NCI-H187 (cell line): ENCODE results near the gene CSTPP1.
A peak's percentile ranks its signal among the peaks of the same experiment; 100 is the strongest.
"Not testable (repeated sequence)": the region's sequence is repeated elsewhere in the genome, so short reads cannot be mapped to it uniquely, and the experiment has no call there.

Experiments
- DNase-seq, 2 experiments: peaks; one replicate each; lab custom pipeline; 2025; lab: John Stamatoyannopoulos, UW

The CSTPP1 gene

DNA sequence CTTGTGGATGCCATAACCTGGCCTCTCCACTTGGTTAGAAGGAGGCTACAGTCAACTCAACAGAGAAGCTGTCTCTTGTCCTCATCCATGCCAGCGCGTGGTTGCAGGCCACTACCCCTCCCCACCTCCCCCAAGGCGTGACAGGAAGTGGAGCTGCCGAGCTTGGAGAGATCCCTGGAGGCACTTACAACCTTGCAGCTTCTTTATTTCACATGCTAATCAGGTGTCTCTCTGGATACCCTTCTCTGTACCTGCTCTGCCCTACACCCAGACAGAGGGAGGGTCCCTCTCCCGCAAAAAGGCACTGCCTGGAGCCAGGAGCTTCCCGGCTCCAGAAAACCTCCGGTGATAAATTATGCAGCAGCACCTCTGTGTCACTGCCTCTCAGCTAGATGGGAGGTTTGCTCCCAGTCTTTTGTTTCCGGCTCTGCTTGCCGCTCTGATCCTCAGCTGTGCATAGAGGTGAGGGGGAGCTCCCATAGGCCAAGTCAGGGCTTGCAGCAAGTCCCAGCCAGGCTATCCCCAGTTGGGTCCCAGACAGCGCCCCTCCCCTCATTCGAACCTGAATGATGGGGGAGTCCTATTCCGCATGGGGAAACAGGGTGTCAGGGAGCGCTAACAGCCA, 23.9 kb upstream of the CSTPP1 start:
- peak; percentile 69 to 76 for DNase-seq

DNA sequence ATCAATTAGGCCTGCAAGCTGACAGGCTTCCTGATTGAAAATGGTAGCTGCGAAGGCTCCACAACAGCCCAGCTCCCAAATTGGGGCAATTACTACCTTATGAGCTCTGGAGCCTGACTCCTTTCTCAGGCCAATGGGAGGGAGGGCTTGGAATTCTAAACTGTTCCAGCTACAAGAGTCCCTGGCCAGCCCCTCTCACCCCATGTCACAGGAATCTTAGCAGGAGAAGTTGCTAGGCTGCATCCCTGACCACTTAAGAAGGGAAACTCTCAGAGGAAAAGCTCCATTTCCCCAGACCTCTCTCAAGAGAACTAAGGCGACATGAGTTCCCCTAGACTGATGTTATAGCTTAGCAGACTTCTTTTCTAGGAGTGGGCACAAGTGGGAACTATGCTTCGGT, 23.1 kb upstream of the CSTPP1 start:
- DNase-seq: no peak

DNA sequence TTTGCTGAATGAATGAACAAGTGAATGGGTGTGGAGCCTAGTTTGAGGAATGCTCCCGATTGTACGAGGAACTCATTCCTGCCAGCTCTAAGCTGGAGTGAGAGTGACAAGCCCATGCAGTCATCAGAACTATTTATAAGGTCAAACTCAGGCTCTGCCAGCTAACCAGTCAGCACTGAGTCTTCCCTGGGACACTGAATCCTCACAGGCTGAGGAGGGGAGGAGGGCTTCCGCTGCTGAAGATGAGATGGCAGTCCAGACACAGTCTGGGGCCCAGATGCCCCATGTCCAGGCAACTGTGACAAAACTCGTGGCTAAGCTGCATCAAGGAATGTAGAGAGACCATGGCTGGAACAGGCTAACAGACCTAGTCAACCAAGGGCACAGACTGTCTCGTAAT, 22.2 kb upstream of the CSTPP1 start:
- no peak for DNase-seq

DNA sequence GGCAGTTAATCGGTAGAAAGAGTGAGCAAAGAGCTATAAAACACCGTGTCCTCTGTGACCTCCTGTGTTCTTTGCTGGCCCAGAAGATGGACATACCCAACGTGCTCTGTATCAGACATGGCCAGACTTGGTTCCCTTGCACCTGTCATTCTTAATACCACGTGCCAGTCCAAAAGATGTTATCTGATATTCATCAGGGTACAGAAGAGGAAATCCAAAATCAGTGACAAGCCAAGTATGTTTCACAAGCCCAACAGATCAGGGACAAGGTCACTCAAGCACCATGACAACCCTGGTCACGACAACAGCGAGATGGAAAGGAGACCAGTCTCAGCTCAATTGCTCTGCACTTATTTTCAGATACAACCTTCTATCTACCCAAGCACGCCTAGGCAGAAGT, 21.7 kb upstream of the CSTPP1 start:
- no peak for DNase-seq

DNA sequence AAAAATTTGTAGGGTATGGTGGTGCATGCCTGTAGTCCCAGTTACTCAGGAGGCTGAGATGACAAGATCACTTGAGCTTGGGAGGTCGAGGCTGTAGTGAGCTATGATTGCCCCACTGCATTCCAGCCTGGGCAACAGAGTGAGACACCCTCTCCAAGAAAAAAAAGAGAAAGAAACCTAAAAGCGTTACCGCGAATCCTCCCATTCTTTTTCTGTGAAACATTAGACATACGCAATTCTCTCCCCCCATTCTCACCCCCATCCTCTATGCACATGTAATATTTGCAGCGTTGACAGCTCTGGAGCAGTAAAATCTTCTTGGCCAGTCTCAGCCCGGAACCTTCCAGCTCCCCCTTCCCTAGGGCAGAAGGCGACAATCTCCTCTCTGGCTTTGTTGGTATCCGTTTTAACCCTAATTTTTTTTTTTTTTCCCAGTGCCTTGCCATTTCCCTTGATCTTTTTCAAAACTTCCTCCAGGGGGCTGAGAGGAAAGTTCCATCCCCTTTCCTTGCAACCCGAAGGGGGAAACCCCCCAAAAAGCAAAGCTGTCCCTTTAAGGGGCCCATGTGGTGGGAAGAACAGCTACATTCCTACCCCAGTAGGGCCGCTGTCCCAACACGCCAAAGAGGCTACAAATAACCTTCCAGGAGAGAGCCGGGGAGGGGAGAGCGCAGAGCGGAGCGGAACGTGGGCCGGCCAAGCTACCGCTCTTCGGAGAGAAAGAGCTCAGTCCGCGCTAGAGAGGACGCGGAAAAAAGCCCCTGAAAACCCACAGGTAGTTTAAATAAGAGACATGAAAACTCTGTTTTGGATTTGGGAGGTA, 20.1 kb upstream of the CSTPP1 start:
- DNase-seq: no peak

DNA sequence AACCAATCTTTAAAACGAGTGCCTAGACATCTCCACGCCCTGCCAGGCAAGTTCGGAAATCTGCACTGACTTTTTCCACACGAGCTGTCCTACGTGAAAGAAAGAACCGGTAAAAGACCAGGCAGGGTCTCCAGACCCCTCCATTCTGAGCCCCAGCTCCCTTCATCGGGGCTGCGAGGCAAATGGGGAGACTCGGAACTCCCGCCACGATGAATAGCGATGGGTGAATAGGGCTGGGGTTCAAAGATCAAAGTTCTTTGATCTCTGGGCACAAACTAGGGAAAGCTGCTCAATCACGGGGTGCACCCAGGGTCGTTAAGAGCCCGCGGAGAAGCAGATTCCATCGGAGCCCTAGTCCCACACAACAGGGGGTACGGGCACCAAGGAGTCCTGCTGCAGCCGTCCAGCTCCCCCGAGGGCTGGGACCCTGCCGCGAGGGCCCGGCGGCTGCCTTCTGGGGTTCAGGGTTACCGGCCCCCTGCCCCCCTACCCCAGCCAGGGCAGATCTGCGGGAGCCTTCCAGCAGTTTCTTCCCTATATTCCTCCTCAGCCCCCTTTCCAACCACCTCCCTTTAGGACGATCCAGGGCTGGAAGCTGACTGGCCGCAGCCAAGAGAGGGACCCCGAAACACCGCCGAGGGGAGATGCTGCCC, 19.3 kb upstream of the CSTPP1 start:
- no peak for DNase-seq

DNA sequence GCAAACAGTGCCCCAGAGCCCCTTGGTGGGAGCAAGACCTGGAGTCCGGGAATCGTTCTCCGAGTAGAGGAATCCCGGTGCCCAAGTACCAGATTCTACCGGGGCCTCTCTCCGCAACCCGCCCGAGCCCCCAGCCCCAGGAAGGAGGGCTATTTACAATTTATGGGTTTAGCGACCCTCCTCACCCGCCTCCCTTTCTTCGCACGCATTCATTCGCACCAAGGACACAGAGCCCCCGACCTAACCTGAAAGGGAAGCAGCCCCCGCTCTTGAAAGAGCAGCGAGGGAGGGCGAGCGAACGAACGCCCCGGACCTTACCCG, 18.8 kb upstream of the CSTPP1 start:
- DNase-seq: no peak

DNA sequence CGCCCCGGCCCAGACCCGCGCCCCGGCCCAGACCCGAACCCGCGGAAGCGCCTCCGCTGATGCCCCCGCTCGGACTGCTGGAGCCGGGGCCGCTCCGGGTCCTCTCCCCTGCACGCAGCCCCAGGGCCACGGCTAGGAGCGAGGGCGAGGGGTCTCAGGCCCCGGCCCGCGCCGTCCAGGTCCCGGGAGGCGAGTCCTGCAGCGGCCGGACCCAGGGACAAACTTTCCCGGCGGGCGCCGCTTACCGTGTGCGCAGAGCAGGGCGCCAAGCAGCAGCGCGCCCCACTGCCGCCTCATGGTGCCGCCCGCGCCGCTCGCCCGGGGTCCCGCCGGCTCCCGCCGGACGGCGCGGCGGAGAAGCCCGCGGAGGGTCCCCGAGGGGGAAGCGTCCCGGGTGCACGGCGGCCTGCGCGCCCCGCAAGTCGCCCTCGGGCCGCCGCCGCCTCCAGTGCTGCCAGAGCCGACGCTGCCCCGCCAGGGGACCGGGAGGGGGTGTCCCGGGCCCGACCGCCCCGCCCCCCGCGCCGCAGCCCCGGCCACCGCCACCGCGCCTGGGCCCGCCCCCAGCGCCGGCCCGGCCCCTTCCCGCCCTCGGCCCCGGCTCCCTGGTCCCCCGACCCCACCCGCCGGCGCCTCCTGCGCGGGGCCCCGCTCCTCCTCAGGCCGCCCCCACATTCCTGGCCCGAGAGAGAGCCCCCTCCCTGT, 18.3 kb upstream of the CSTPP1 start, which contains the start of gene LRP4:
Gene LRP4, minus strand, starts transcription at position 468 of the 705 bp plus-strand sequence. Its CDS starts 171 bp downstream, at position 297.
- no peak for DNase-seq

DNA sequence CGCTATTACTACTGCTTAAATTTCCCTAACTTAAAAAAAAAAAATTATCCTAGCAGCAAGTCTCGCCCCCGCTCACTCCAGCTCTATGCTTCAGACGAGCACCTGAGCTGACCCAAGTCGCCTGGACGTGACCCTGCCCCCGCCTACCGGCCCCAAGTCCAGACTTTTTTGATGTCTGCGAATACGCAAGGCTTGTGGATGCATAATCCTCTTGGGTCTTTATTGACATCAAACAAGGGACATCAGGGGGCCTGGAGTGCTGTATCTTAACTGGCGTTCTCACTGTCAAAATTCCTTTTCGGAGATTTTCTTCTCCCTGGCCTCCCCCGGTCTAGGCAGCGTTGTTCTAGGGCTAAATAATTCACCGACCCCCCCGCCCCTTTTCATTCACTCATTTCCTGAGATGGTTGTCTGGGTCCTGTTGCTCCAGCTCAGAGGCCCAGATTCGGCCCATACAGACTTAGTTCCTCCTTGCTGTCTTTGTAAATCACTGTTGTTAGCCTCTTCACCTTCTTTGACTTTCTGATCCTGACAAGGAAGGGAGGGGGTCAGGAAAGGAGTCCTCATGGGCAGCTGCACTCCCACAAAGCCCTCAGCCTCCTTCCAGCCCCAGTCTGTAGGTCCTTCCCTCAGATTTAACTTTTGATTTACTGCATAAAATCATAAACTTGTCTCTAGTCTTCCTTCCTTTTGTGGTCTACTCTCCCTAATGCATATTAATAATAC, 17.6 kb upstream of the CSTPP1 start:
- no peak for DNase-seq

DNA sequence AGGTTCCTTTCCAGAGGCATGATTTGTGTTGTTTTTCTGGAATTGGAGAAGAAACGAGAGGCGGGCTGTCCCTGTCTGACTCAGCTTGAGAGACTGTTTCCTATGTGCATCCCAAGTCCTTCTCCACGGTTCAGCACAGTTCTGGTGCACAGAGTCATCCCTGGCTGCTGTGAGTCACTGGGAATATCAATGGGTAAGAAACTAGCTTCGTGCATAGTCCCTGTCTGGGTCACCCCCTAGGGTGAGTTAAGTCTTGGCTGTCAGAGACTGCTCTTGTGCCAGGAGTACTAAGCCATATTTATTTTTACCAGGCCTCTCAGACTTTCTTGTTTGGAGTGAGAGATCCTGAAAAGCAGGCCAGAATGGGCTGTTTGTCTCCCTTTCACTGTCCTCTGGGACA, 15.8 kb upstream of the CSTPP1 start:
- DNase-seq: no peak

DNA sequence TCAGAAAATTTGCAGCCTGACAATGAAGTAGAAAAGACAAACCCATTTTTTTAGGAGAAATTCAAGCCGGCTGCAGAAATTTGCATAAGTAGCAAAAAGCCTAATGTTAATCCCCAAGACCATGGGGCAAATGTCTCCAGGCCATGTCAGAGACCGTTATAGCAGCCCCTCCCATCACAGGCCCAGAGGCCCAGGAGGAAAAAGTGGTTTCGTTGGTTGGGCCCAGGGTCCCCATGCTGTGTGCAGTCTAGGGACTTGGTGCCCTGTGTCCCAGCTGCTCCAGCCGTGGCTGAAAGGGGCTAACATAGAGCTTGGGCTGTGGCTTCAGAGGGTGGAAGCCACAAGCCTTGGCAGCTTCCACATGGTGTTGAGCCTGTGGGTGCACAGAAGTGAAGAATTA, 8.6 kb upstream of the CSTPP1 start:
- not testable (repeated sequence) for DNase-seq

DNA sequence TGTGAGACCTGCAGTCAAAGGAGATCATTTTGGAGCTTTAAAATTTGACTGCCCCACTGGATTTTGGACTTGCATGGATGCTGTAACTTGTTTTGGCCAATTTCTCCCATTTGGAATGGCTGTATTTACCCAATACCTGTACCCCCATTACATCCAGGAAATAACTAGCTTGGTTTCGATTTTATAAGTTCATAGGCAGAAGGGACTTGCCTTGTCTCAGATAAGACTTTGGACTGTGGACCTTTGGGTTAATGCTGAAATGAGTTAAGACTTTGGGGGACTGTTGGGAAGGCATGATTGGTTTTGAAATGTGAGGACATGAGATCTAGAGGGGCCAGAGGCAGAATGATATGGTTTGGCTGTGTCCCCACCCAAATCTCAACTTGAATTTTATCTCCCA, 7.9 kb upstream of the CSTPP1 start:
- not testable (repeated sequence) for DNase-seq

DNA sequence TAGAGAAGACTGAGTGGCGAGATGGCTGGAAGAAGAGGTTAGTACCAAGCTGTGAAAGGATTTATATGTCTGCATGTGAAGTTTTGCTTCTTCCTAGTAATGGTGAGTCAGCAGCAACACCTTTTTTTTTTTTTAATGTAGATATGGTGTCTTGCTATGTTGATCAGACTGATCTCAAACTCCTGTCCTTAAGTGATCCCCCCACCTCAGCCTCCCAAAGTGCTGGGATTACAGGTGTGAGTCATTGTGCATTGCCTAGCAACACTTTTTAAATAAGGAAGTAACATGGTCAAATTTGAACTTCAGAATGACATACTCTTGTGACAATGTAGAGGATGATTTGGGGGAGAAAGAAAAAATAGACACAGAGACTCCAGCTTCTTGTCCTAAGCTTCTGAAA, 6.5 kb upstream of the CSTPP1 start:
- no peak for DNase-seq

DNA sequence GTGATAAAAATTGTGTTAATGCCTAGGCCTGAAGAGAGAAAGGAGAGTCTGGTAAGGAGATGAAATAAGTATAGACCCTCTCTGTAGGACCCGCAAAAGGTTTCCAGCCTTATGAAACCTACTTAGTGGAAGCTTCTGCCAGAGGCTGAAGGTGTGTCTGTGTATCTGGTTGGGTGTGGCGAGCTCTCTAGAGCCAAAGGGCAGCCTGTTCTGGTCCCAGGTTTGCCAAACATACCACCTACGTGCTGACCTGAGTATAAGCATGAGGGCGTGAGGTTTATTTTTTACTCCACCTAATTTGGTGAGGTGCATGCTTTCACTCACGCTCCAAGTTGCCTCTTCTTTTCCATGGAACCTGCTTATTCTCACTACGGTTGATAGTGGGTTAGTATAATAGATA, 5.6 kb downstream of the CSTPP1 start:
- no peak for DNase-seq

DNA sequence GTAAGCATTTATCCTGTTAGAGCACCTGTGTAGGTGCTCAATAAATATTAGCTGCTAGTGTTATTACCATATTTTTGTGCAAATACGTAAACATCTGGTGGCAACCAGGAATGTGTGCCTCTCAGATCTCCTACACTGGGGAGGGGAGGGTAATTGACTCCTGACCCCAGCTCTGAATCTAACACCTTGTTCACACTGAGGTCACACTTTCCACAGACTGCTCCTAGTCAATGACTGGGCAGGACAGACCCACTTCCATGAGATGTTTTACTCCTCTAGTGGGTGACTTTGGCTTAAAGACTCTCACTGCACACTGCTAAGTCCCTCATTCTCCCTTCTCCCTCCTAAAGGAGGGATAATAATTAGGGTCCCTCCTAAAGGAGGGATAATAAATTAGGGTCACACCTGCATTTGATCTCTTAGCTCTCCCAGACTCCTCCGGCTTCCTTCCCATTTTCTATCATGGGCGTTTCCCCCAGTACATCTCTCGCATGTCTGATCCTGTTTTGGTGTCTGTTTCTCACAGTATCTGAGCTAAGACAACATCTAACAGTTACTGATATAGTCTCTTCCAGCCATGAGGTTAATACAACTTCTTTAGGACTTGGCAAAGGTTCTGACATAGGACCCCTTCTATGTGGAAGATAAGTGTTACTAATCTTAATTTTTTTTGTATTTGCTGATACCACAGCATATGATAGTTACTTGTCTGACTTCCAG, 8.0 kb downstream of the CSTPP1 start:
- no peak for DNase-seq

DNA sequence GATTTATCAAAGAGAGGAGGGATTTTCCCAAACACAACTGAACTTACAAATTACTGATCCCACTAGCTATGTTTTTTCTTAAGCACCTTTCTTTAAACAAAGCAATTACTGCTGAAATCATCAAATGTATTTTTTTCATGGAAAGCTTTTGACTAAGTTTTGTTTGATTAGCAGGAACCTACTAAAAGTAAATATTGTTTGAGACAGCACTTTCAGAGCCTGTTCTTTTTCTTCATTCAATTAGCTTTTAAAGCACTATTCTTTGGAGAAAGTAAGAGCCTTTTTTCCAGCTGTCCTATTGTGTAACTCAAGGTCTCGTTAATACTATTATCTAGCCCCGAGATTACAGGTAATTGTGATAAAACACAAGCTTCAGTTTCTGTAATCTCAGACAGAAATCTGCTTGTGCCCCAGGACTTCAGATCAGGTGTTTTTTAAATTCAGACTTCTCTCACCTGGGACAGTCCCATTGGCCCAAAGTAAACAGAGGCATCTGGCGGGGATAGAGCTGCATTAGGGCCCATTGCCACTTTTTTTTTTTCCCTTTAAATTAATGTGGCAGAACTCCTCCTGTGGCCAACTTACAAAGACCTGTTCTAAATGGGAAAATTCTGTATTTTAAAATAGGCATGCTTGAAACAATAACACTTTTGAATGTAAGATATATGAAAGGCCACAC, 11.0 kb downstream of the CSTPP1 start:
- DNase-seq: no peak

DNA sequence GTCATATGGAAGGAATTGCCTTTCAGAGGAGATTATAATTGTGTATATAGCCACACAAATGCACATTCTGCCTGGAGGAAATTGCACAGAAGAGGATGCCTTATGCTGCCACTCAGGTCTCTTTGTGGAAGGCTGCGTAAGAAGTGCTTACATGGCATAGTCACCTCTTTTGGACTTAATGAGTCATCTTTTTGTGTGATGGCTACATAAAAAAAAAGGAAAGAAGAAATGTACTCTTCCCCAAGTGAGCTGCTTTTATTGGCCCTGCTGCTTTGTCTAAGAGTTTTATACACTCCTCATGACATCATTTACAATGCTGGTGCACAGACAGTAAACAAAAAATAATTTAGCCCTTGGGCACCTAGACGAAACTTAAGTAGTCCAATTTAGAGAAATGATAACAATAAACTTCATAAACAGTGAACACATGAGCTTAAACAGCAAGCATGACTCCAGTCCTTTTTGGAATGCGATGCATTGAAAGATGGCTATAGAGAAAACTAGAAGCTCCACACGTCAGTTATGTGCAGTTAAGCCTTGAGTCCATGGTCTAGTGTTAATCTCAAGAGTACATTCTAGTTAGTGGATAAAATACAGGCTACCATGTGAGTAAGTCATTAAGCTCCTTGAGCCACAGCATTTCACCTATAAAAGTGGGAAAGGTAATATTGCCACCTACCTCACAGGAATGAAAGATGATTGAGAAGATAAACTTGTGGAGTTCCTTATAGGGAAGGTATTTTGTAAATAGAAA, 12.0 kb downstream of the CSTPP1 start:
- no peak for DNase-seq

DNA sequence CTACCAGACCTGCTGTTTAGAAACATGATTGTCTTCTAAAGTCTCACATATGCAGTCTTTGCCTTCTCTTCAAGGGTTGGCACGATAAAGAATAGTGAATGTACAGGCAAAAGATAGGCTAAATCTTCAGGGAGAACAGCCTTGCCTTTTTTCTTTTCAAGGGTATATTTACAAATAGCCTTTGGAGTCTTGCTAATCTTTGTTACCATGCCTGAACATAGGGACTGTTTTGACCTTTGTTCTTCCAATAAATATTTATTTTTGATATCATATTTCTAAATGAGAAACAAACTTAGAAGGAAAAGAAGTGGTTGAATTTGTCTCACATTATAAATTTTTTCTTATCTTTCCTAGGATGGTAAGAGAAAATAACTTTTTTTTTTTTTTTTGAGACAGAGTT, 12.7 kb downstream of the CSTPP1 start:
- no peak for DNase-seq

DNA sequence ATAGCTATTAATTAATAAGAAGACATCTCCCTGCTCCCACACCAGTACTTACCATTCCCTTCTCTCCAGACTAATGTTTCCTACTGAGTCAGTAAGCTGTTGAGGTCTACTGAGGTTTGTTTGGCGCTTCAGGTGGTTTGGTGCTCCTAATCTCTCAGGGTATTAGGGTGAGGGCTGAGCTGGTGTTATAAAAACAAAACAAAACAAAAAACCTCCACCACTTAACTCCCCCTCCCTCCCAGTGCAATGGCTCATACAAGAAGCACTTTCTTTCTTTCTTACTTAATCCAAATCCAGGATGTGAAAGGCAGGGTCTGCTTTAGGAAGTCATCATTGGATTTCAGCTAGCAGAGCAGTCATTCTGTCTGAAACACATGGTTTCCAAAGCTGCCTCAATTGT, 15.3 kb downstream of the CSTPP1 start:
- DNase-seq: no peak

DNA sequence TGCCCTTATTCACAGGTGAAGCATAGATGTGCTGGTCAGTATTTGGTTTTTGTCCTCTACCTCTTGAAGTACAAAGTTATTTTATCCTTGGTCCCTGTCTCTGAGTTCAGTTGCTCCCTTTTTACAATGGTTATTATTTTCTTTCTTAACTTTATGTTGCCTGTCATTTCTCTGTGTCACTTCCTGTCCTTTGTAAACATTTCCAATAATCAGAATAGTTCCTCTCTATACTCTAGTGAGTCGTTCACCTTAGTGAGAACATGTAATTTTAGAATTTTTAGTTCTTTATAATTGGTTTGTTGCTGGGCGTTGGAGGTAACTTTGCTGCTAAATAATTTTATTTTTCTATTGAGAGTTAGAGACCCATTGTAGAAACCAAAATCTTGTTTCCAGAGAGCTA, 16.0 kb downstream of the CSTPP1 start:
- no peak for DNase-seq
